Epithelial cell of proximal tubule (primary cell): ENCODE results near the gene PON3. TPM values are rescaled to one million over a fixed set of nuclear protein-coding genes. Genes with fewer than 3 reads are reported as not detected.

Experiments used
- DNase-seq: peaks from one replicate; pipeline ENCODE4 v3.0.0-alpha.2; 2011; ENCODE audit warnings: low read depth
- H3K4me3 ChIP-seq: 2 replicates; pipeline ENCODE4 v1.5.1; 2011; ENCODE audit warnings: low read depth, mild to moderate bottlenecking, low read length
- total RNA-seq: library from RNA; depleted of rRNA; stranded (reverse); fragments of >200 nt; gene quantifications from 2 replicates; pipeline ENCODE4 v1.2.3, GENCODE V29; 2015
- TF ChIP-seq, protein P1 (sequence below): conservative IDR thresholded peaks from 2 replicates; pipeline ENCODE4 v1.5.1; 2012; ENCODE audit warnings: low read depth, mild to moderate bottlenecking, low read length

PON3 gene
- total RNA-seq, 1 donor from 2014 or later = not detected

GRCh38 chr7:95434557-95435421 is 38.6 kb upstream of the PON3 start, which contains the start of gene PON2:
Gene PON2, minus strand, starts transcription at chr7:95435028. Its CDS starts 77 bp downstream, at chr7:95434951.
- peak within 1 kb of the TSS; percentile 66 for H3K4me3 ChIP-seq
- TF ChIP-seq, protein P1, sequence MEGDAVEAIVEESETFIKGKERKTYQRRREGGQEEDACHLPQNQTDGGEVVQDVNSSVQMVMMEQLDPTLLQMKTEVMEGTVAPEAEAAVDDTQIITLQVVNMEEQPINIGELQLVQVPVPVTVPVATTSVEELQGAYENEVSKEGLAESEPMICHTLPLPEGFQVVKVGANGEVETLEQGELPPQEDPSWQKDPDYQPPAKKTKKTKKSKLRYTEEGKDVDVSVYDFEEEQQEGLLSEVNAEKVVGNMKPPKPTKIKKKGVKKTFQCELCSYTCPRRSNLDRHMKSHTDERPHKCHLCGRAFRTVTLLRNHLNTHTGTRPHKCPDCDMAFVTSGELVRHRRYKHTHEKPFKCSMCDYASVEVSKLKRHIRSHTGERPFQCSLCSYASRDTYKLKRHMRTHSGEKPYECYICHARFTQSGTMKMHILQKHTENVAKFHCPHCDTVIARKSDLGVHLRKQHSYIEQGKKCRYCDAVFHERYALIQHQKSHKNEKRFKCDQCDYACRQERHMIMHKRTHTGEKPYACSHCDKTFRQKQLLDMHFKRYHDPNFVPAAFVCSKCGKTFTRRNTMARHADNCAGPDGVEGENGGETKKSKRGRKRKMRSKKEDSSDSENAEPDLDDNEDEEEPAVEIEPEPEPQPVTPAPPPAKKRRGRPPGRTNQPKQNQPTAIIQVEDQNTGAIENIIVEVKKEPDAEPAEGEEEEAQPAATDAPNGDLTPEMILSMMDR = no peak
- DNase-seq = no peak

- peak overlapping the region; percentile 66 for H3K4me3 ChIP-seq
- TF ChIP-seq, protein P1 = no peak
- no peak for DNase-seq
Measured at GRCh38 chr7:95433952-95434556, 37.9 kb upstream of the PON3 start.

DNA sequence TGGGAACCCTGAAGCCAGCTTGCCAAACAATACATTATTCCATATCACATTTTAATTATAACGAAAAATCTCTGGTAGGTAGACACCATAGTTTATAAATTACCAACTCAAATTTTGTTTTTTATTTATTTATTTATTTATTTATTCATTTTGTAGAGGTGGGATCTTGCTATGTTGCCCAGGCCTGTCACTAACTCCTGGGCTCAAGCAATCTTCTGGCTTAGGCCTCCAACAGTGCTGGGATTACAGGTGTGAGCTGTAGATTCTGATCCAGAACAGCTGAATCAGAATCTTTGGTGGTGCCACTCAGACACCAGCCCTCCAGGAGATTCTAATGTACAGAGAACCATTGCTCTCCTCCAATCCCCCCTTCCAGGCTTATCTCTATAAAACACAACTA is 37.0 kb upstream of the PON3 start:
- no peak for DNase-seq
- H3K4me3 ChIP-seq = no peak overlapping the region
- TF ChIP-seq, protein P1 = no peak

DNA sequence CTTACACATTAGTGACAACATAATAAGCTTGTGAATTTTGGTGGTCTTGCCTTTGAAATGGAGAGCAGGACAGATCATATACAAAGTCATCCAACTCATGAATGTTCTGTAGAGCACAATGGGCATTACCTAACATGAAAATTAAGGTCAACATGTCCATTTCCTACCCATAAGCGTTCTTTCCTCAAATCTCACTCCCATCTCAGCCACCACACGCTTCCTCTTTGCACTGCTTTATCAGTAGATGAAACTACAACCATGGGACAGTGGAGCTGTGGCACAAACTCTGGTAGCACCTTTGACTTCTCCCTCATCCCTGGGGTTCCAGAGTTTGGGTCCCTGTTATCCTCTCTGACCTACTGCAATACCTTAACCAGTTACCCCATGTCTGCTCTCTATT is 36.4 kb upstream of the PON3 start:
- TF ChIP-seq, protein P1 = no peak
- H3K4me3 ChIP-seq = no peak overlapping the region
- DNase-seq = no peak

- TF ChIP-seq, protein P1 = no peak
- H3K4me3 ChIP-seq = no peak overlapping the region
- DNase-seq = peak; percentile 93
Measured at GRCh38 chr7:95430864-95431263, 34.7 kb upstream of the PON3 start.

- TF ChIP-seq, protein P1 = no peak
- no peak for DNase-seq
Measured at GRCh38 chr7:95429241-95429990, 33.2 kb upstream of the PON3 start.

More at GRCh38 chr7:95429241-95429990, 33.2 kb upstream of the PON3 start:
- H3K4me3 ChIP-seq = no peak overlapping the region
